Astrocyte (in vitro differentiated cells and primary cell): ENCODE measurements around the gene ZNF136. TPM values are rescaled to one million over a fixed set of nuclear protein-coding genes. Genes with fewer than 3 reads are reported as not detected.

Experiments used
- DNase-seq: peaks from one replicate; pipeline ENCODE4 v3.0.0-alpha.2; 2010; ENCODE audit warnings: low read depth
- FAIRE-seq: peaks from 2 replicates; lab custom pipeline; 2011; peaks lifted over from hg19 to GRCh38; lab: Jason Lieb, UNC
- H2AFZ ChIP-seq: 2 replicates; pipeline ENCODE4 v1.6.0; 2012; ENCODE audit warnings: low read depth, low read length, inconsistent platforms
- H3K27ac ChIP-seq: 2 replicates; pipeline ENCODE4 v1.5.1; 2011; ENCODE audit warnings: low read depth, low read length, inconsistent platforms
- H3K27me3 ChIP-seq: 2 replicates; pipeline ENCODE4 v1.6.0; 2011; ENCODE audit warnings: low read length, inconsistent platforms; ENCODE audit not compliant: insufficient read depth
- H3K36me3 ChIP-seq: 2 replicates; pipeline ENCODE4 v1.5.1; 2011; ENCODE audit warnings: low read length, inconsistent platforms; ENCODE audit not compliant: insufficient read depth
- H3K4me1 ChIP-seq: 2 replicates; pipeline ENCODE4 v1.5.1; 2011; ENCODE audit warnings: low read length, inconsistent platforms; ENCODE audit not compliant: insufficient read depth
- H3K4me2 ChIP-seq: 2 replicates; pipeline ENCODE4 v1.6.0; 2012; ENCODE audit warnings: low read length, inconsistent platforms
- H3K4me3 ChIP-seq: 2 replicates; pipeline ENCODE4 v1.5.1; 2011; ENCODE audit warnings: low read depth, mild to moderate bottlenecking, low read length, inconsistent platforms; ENCODE audit not compliant: insufficient read depth
- H3K79me2 ChIP-seq: 2 replicates; pipeline ENCODE4 v1.6.0; 2012; ENCODE audit warnings: mild to moderate bottlenecking, low read length, inconsistent platforms; ENCODE audit not compliant: insufficient read depth
- H3K9ac ChIP-seq: 2 replicates; pipeline ENCODE4 v1.6.0; 2012; ENCODE audit warnings: mild to moderate bottlenecking, low read length, inconsistent platforms
- H3K9me3 ChIP-seq: 2 replicates; pipeline ENCODE4 v1.5.1; 2012; ENCODE audit warnings: low read depth, mild to moderate bottlenecking, low read length, inconsistent platforms; ENCODE audit not compliant: insufficient read depth
- H4K20me1 ChIP-seq: 2 replicates; pipeline ENCODE4 v1.6.0; 2012; ENCODE audit warnings: low read length, inconsistent platforms; ENCODE audit not compliant: insufficient read depth
- H3K27ac Mint-ChIP-seq: one replicate; pipeline ENCODE4 v1.8.0; 2021; ENCODE audit warnings: mild to moderate bottlenecking, mixed read lengths; ENCODE audit not compliant: unreplicated experiment
- H3K27me3 Mint-ChIP-seq: one replicate; pipeline ENCODE4 v1.8.0; 2021; ENCODE audit warnings: low read depth, mixed read lengths; ENCODE audit not compliant: unreplicated experiment
- H3K36me3 Mint-ChIP-seq: one replicate; pipeline ENCODE4 v1.8.0; 2021; ENCODE audit warnings: low read depth, mixed read lengths; ENCODE audit not compliant: unreplicated experiment
- H3K4me1 Mint-ChIP-seq: one replicate; pipeline ENCODE4 v1.8.0; 2021; ENCODE audit warnings: low read depth, mixed read lengths; ENCODE audit not compliant: unreplicated experiment
- H3K4me3 Mint-ChIP-seq: one replicate; pipeline ENCODE4 v1.8.0; 2021; ENCODE audit warnings: mild to moderate bottlenecking, moderate library complexity, mixed read lengths; ENCODE audit not compliant: unreplicated experiment
- H3K9me3 Mint-ChIP-seq: one replicate; pipeline ENCODE4 v1.8.0; 2021; ENCODE audit warnings: mild to moderate bottlenecking, mixed read lengths; ENCODE audit not compliant: unreplicated experiment
- CTCF ChIP-seq: IDR thresholded peaks from 2 replicates; pipeline ENCODE4 v1.5.1; 2011; ENCODE audit warnings: low read depth, mild to moderate bottlenecking, inconsistent platforms, low read length, moderate library complexity; ENCODE audit not compliant: insufficient read depth
- EZH2 ChIP-seq: IDR thresholded peaks from 2 replicates; pipeline ENCODE4 v1.6.1; 2012; ENCODE audit warnings: mild to moderate bottlenecking, low read length, inconsistent platforms; ENCODE audit not compliant: insufficient read depth
- total RNA-seq: library from RNA; stranded (reverse); gene quantifications from 2 replicates; pipeline ENCODE4 v1.2.1, GENCODE V29; 2021

The ZNF136 gene
- total RNA-seq, 1 donor from 2014 or later: 11.1 TPM

DNA sequence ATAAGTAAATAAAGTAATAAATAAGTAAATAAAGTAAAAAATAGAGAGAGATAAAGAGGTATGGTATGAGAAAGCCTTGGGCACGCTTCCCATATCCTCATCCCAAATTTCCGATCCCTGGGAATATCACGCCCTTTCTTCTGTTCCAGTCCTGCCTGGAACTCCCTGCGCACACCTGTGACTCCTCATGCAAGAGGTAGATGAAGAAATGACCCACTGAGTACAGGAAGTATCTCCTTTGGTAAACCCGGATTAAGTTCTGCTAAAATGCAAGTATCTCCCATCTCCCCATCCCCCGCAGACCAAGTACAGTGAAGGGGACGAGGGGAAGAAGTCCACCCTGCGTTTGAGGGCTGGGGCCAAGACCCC lies 399 bp upstream of the ZNF136 start:
- FAIRE-seq: no peak

GRCh38 chr19:12163826-12164225 lies 930 bp downstream of the ZNF136 start:
- Histone ChIP-seq H3K4me3 (peak overlapping the region; percentile 84), H3K4me2 (peak overlapping the region; percentile 87), H3K36me3 (no peaks in the 10 kb centered on the region), H3K9ac (peak overlapping the region; percentile 94), H3K4me1 (no peaks in the 10 kb centered on the region), H4K20me1 (peaks cover 3% of the 10 kb centered on the region), H3K9me3 (no peaks in the 10 kb centered on the region), H3K27me3 (no peaks in the 10 kb centered on the region), H3K27ac (peak overlapping the region; percentile 89), H3K79me2 (peaks cover 44% of the 10 kb centered on the region), H2AFZ (peak overlapping the region; percentile 99)
- Mint-ChIP-seq H3K27me3 (no peaks in the 10 kb centered on the region), H3K4me1 (peaks cover 13% of the 10 kb centered on the region), H3K9me3 (no peaks in the 10 kb centered on the region), H3K27ac (peak overlapping the region; percentile 81), H3K4me3 (peak overlapping the region; percentile 95), H3K36me3 (no peaks in the 10 kb centered on the region)
- DNase-seq: no peak
- TF ChIP-seq EZH2 (no peak), CTCF (no peak)
- FAIRE-seq: no peak

More for the DNA sequence above, 399 bp upstream of the ZNF136 start:
- H3K9me3 ChIP-seq: no peaks in the 10 kb centered on the region
- no peaks in the 10 kb centered on the region for H3K36me3 ChIP-seq
- Mint-ChIP-seq H3K36me3 (no peaks in the 10 kb centered on the region), H3K4me1 (peaks cover 13% of the 10 kb centered on the region), H3K9me3 (no peaks in the 10 kb centered on the region), H3K4me3 (peak overlapping the region; percentile 95), H3K27me3 (no peaks in the 10 kb centered on the region), H3K27ac (no peak overlapping the region)
- H3K27me3 ChIP-seq: no peaks in the 10 kb centered on the region
- H3K4me1 ChIP-seq: no peaks in the 10 kb centered on the region
- H4K20me1 ChIP-seq: peaks cover 3% of the 10 kb centered on the region
- no peak for DNase-seq
- TF ChIP-seq CTCF (no peak), EZH2 (no peak)
- no peak overlapping the region for H3K27ac ChIP-seq
- H3K79me2 ChIP-seq: peaks cover 38% of the 10 kb centered on the region
- H3K4me2 ChIP-seq: peak overlapping the region; percentile 87
- H3K4me3 ChIP-seq: peak overlapping the region; percentile 84
- H2AFZ ChIP-seq: peak overlapping the region; percentile 99
- peak overlapping the region; percentile 94 for H3K9ac ChIP-seq

- Histone ChIP-seq H3K27ac (no peak overlapping the region), H3K4me3 (no peak overlapping the region), H3K9me3 (no peaks in the 10 kb centered on the region), H2AFZ (no peak overlapping the region), H3K9ac (no peak overlapping the region), H3K4me2 (no peak overlapping the region), H3K27me3 (no peaks in the 10 kb centered on the region), H4K20me1 (peaks cover 3% of the 10 kb centered on the region), H3K4me1 (no peaks in the 10 kb centered on the region), H3K79me2 (peaks cover 50% of the 10 kb centered on the region), H3K36me3 (no peaks in the 10 kb centered on the region)
- Mint-ChIP-seq H3K27ac (no peak overlapping the region), H3K9me3 (peaks cover 1% of the 10 kb centered on the region), H3K36me3 (peaks cover 12% of the 10 kb centered on the region), H3K27me3 (no peaks in the 10 kb centered on the region), H3K4me1 (peaks cover 13% of the 10 kb centered on the region), H3K4me3 (no peak overlapping the region)
- DNase-seq (peak; percentile 47), FAIRE-seq (no peak)
- TF ChIP-seq EZH2: no peak
- no peak for TF ChIP-seq CTCF
Observed at GRCh38 chr19:12166626-12167025, 3.7 kb downstream of the ZNF136 start.
